Central memory CD4-positive, alpha-beta T cell (primary cell): ENCODE data around the gene C8A.

ENCODE experiments used
- DNase-seq: peaks from one replicate; pipeline ENCODE4 v3.0.0; 2022

C8A gene

GRCh38 chr1:56897150-56898004 lies 42.8 kb downstream of the C8A start:
- DNase-seq, result no peak

GRCh38 chr1:56898005-56898373 lies 43.4 kb downstream of the C8A start:
- DNase-seq, result no peak

- no peak for DNase-seq
These were observed 44.3 kb downstream of the C8A start for GRCh38 chr1:56898879-56899278.

- no peak for DNase-seq
These were observed 47.1 kb downstream of the C8A start for GRCh38 chr1:56901716-56902115.

GRCh38 chr1:56903778-56904177 lies 49.2 kb downstream of the C8A start:
- no peak for DNase-seq

GRCh38 chr1:56904663-56905397 lies 50.2 kb downstream of the C8A start:
- DNase-seq, result no peak

GRCh38 chr1:56905667-56906066 lies 51.1 kb downstream of the C8A start:
- no peak for DNase-seq

GRCh38 chr1:56908619-56909221 lies 54.1 kb downstream of the C8A start:
- DNase-seq, result no peak

GRCh38 chr1:56910441-56910985 lies 55.9 kb downstream of the C8A start:
- no peak for DNase-seq

GRCh38 chr1:56911098-56911938 lies 56.7 kb downstream of the C8A start:
- no peak for DNase-seq

- no peak for DNase-seq
These were observed 57.7 kb downstream of the C8A start for GRCh38 chr1:56912325-56912724.

- no peak for DNase-seq
These were observed 61.4 kb downstream of the C8A start for GRCh38 chr1:56915960-56916359.

- DNase-seq, result no peak
These were observed 62.0 kb downstream of the C8A start for GRCh38 chr1:56916630-56917029.

- no peak for DNase-seq
These were observed 62.8 kb downstream of the C8A start for GRCh38 chr1:56917356-56917755.

GRCh38 chr1:56920591-56921001 lies 66.0 kb downstream of the C8A start:
- no peak for DNase-seq

GRCh38 chr1:56921479-56921878 lies 66.9 kb downstream of the C8A start:
- no peak for DNase-seq

- no peak for DNase-seq
These were observed 67.5 kb downstream of the C8A start for GRCh38 chr1:56922070-56922469.

GRCh38 chr1:56922507-56922906 lies 67.9 kb downstream of the C8A start:
- no peak for DNase-seq

GRCh38 chr1:56923201-56923600 lies 68.6 kb downstream of the C8A start:
- no peak for DNase-seq

- DNase-seq, result no peak
These were observed 69.5 kb downstream of the C8A start for GRCh38 chr1:56924116-56924515.

GRCh38 chr1:56925193-56925592 lies 70.6 kb downstream of the C8A start:
- DNase-seq, result no peak

- DNase-seq, result no peak
These were observed 72.6 kb downstream of the C8A start for GRCh38 chr1:56927171-56927570.

- no peak for DNase-seq
These were observed 73.4 kb downstream of the C8A start for GRCh38 chr1:56927986-56928385.
